HEK293 (cell line): ENCODE data around the gene AKR7A2.
A peak's percentile ranks its signal among the peaks of the same experiment; 100 is the strongest.

Experiments
- CTCF ChIA-PET: fragments of 350-600 bp; formaldehyde crosslinking; extraction: SDS; loops from one replicate; lab custom pipeline; 2021; ENCODE audit warnings: antibody characterized with exemption; lab: Yijun Ruan, JAX
- POLR2A ChIA-PET: fragments of 300-600 bp; formaldehyde crosslinking; extraction: SDS; loops from one replicate; lab custom pipeline; 2020; ENCODE audit warnings: antibody characterized with exemption, inconsistent platforms; lab: Yijun Ruan, JAX
- H3K27ac ChIP-seq: fragments of 200-500 bp; sonication (Bioruptor generic); 2 replicates; pipeline ENCODE4 v1.5.1; 2014; ENCODE audit warnings: low read depth, low read length, control low read depth, inconsistent platforms; ENCODE audit errors: extremely low read depth
- H3K36me3 ChIP-seq, 2 experiments: fragments of 200-500 bp in 1 of 2; sonication (Bioruptor generic) in 1 of 2; 1 replicate in 1 of 2; 2 replicates in 1 of 2; pipeline ENCODE4 v1.5.1; 2014 to 2017; ENCODE audit warnings: inconsistent platforms in 2 of 2, low read length in 2 of 2; ENCODE audit not compliant: control insufficient read depth in 2 of 2, insufficient read depth in 1 of 2
- H3K4me1 ChIP-seq: fragments of 200-500 bp; sonication (Bioruptor generic); 2 replicates; pipeline ENCODE4 v1.5.1; 2014; ENCODE audit warnings: mild to moderate bottlenecking, low read length, inconsistent platforms; ENCODE audit not compliant: control insufficient read depth, insufficient read depth
- H3K4me3 ChIP-seq: 2 replicates; pipeline ENCODE4 v1.5.1; 2011; ENCODE audit warnings: low read depth, mild to moderate bottlenecking, control low read depth, low read length, moderate library complexity
- H3K9me3 ChIP-seq: fragments of 200-500 bp; sonication (Bioruptor generic); 2 replicates; pipeline ENCODE4 v1.5.1; 2014; ENCODE audit warnings: low read depth, low read length, inconsistent platforms; ENCODE audit not compliant: control insufficient read depth, insufficient read depth
- SP2 ChIP-seq: fragments of 450-650 bp; formaldehyde crosslinking; IDR thresholded peaks from 2 replicates; pipeline ENCODE4 v1.5.1; 2016; ENCODE audit warnings: missing biosample characterization, missing genetic modification characterization
- WT1 ChIP-seq: fragments of 450-650 bp; formaldehyde crosslinking; IDR thresholded peaks from 2 replicates; pipeline ENCODE4 v1.5.1; 2016; ENCODE audit warnings: missing biosample characterization, missing genetic modification characterization
- ZBTB20 ChIP-seq: fragments of 450-650 bp; formaldehyde crosslinking; IDR thresholded peaks from 2 replicates; pipeline ENCODE4 v1.5.1; 2016; ENCODE audit warnings: missing biosample characterization, missing genetic modification characterization
- ZNF121 ChIP-seq: fragments of 450-650 bp; formaldehyde crosslinking; IDR thresholded peaks from 2 replicates; pipeline ENCODE4 v1.5.1; 2016; ENCODE audit warnings: missing biosample characterization, missing genetic modification characterization
- ZNF146 ChIP-seq: fragments of 450-650 bp; formaldehyde crosslinking; IDR thresholded peaks from 2 replicates; pipeline ENCODE4 v1.5.1; 2016; ENCODE audit warnings: missing biosample characterization, missing genetic modification characterization
- ZNF184 ChIP-seq: fragments of 450-650 bp; IDR thresholded peaks from 2 replicates; pipeline ENCODE4 v1.5.1; 2018; ENCODE audit warnings: missing biosample characterization, mild to moderate bottlenecking, missing genetic modification characterization
- ZNF214 ChIP-seq: fragments of 450-650 bp; formaldehyde crosslinking; IDR thresholded peaks from 2 replicates; pipeline ENCODE4 v1.5.1; 2017; ENCODE audit warnings: missing biosample characterization, mild to moderate bottlenecking, missing genetic modification characterization, borderline replicate concordance
- ZNF292 ChIP-seq: fragments of 450-650 bp; formaldehyde crosslinking; IDR thresholded peaks from 2 replicates; pipeline ENCODE4 v1.5.1; 2016; ENCODE audit warnings: low read depth, missing biosample characterization, missing genetic modification characterization, borderline replicate concordance
- ZNF350 ChIP-seq: fragments of 450-650 bp; formaldehyde crosslinking; IDR thresholded peaks from 2 replicates; pipeline ENCODE4 v1.5.0; 2017; ENCODE audit warnings: missing biosample characterization, mild to moderate bottlenecking, missing genetic modification characterization
- ZNF404 ChIP-seq: fragments of 450-650 bp; formaldehyde crosslinking; IDR thresholded peaks from 2 replicates; pipeline ENCODE4 v1.5.1; 2017; ENCODE audit warnings: missing biosample characterization, missing genetic modification characterization
- ZNF473 ChIP-seq: fragments of 450-650 bp; formaldehyde crosslinking; IDR thresholded peaks from 2 replicates; pipeline ENCODE4 v1.5.1; 2017; ENCODE audit warnings: missing biosample characterization, missing genetic modification characterization
- ZNF626 ChIP-seq: fragments of 450-650 bp; sonication (Bioruptor Pico); formaldehyde crosslinking; IDR thresholded peaks from 2 replicates; pipeline ENCODE4 v1.5.1; 2018; ENCODE audit warnings: missing biosample characterization, missing genetic modification characterization, inconsistent platforms
- ZNF660 ChIP-seq: fragments of 450-650 bp; IDR thresholded peaks from 2 replicates; pipeline ENCODE4 v1.5.1; 2018; ENCODE audit warnings: missing biosample characterization, mild to moderate bottlenecking, missing genetic modification characterization
- ZNF664 ChIP-seq: fragments of 450-650 bp; formaldehyde crosslinking; IDR thresholded peaks from 2 replicates; pipeline ENCODE4 v1.5.1; 2016; ENCODE audit warnings: missing biosample characterization, missing genetic modification characterization
- ZNF776 ChIP-seq: fragments of 450-650 bp; formaldehyde crosslinking; IDR thresholded peaks from 2 replicates; pipeline ENCODE4 v1.5.0; 2017; ENCODE audit warnings: missing biosample characterization, missing genetic modification characterization, borderline replicate concordance
- ZSCAN30 ChIP-seq: fragments of 450-650 bp; IDR thresholded peaks from 2 replicates; pipeline ENCODE4 v1.5.1; 2018; ENCODE audit warnings: missing biosample characterization, mild to moderate bottlenecking, missing genetic modification characterization, moderate library complexity
- TF ChIP-seq, protein P1 (sequence below): fragments of 450-650 bp; formaldehyde crosslinking; IDR thresholded peaks from 2 replicates; pipeline ENCODE4 v1.5.1; 2016; ENCODE audit warnings: missing biosample characterization, missing genetic modification characterization
- TF ChIP-seq, protein P2 (sequence below): fragments of 450-650 bp; formaldehyde crosslinking; IDR thresholded peaks from 2 replicates; pipeline ENCODE4 v1.5.1; 2016; ENCODE audit warnings: missing biosample characterization, missing genetic modification characterization
- TF ChIP-seq, protein P3 (sequence below): fragments of 450-650 bp; formaldehyde crosslinking; IDR thresholded peaks from 2 replicates; pipeline ENCODE4 v1.5.1; 2016; ENCODE audit warnings: missing biosample characterization, missing genetic modification characterization, low read depth
- TF ChIP-seq, protein P4 (sequence below): fragments of 450-650 bp; formaldehyde crosslinking; IDR thresholded peaks from 2 replicates; pipeline ENCODE4 v1.5.1; 2017; ENCODE audit warnings: missing biosample characterization, mild to moderate bottlenecking, missing genetic modification characterization, moderate library complexity

The AKR7A2 gene

DNA sequence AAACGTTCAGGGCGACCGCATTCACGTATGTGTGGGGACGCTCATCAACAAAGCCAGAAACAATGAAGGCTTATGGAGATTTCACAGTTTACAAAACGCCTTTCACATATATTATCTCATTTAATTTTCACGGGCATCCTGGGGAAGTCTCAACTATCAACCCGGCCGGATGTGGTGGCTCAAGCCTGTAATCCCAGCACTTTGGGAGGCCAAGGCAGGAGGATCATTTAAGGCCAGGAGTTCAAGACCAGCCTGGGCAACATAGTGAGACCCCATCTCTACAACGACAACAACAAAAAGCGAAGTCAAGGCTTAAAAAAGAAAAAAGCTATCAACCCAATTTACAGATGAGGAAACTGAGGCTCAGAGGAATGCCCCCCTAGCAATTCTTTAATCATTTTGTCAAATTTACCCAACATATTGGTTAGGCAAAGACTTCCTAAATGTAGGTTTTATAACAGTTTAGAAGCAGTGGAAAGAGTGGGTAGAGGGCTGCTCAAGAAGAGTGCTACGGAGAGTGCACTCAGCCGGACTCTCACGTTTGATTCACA is 28.5 kb upstream of the AKR7A2 start:
- H3K4me1 ChIP-seq, result no peaks in the 10 kb centered on the region
- H3K4me3 ChIP-seq, result no peak overlapping the region
- CTCF ChIA-PET, result interaction anchor here (0.6 to 1.8 kb wide), 4 partner anchors 9 to 320 kb away, joined by 3 to 8 read pairs (median 5); no protein-coding TSS in a partner anchor
- TF ChIP-seq ZNF660 (tag by site-specific recombination), result no peak
- no peak for TF ChIP-seq ZNF146 (tag by site-specific recombination)
- TF ChIP-seq ZNF664 (tag by site-specific recombination), result peak; percentile 72; the same call in 1 of the 2 replicates
- peak; percentile 79 for TF ChIP-seq ZNF121 (tag by site-specific recombination)
- peaks cover 0 to 55% of the 10 kb centered on the region in 2 experiments; a peak in 1 of 3 replicates for H3K36me3 ChIP-seq
- no peak overlapping the region for H3K27ac ChIP-seq
- H3K9me3 ChIP-seq, result no peaks in the 10 kb centered on the region
- POLR2A ChIA-PET, result no interaction called here

DNA sequence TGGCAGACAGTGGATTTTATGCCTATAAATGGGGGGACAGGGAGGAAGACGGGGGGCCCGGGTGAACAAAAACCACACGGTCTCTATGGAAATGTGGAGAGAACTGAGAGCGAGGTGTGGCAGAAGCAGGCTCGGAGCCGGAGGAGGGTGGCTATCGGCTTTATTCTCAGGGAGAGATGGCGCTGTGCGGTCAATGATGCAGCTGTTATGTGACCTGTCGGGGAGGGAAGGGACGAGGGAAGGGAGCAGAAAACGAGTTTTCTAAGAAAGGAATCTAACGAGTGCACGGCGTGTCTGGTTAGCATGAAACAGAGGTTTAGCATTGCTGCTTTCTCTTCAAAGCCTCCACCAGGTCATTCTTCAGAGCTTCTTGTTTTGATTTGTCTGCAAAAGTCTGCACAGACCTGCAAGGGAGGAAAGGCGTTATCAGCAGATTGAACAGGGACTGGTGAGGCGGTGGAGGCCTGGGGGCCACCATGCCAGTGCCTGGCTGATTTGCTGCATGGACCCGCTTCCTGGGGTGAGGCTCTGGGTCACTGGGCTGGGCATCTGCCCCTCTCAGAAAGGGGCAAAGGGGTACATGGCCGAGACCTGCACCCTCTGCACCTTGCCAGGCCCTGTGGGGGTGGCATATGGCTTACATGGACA is 27.4 kb upstream of the AKR7A2 start:
- peaks cover 0 to 44% of the 10 kb centered on the region in 2 experiments; a peak in 1 of 3 replicates for H3K36me3 ChIP-seq
- H3K4me1 ChIP-seq, result no peaks in the 10 kb centered on the region
- POLR2A ChIA-PET, result no interaction called here
- no peaks in the 10 kb centered on the region for H3K9me3 ChIP-seq
- no peak overlapping the region for H3K4me3 ChIP-seq
- TF ChIP-seq ZNF776 (tag by site-specific recombination) (no peak), ZNF350 (no peak), ZNF473 (tag by site-specific recombination) (no peak), ZNF184 (tag by site-specific recombination) (no peak), WT1 (tag by site-specific recombination) (no peak), ZSCAN30 (tag by site-specific recombination) (no peak), ZNF626 (no peak), ZNF214 (tag by site-specific recombination) (no peak), ZNF292 (tag by site-specific recombination) (no peak), SP2 (tag by site-specific recombination) (no peak), ZBTB20 (tag by site-specific recombination) (no peak), ZNF404 (tag by site-specific recombination) (no peak)
- TF ChIP-seq, protein P1, sequence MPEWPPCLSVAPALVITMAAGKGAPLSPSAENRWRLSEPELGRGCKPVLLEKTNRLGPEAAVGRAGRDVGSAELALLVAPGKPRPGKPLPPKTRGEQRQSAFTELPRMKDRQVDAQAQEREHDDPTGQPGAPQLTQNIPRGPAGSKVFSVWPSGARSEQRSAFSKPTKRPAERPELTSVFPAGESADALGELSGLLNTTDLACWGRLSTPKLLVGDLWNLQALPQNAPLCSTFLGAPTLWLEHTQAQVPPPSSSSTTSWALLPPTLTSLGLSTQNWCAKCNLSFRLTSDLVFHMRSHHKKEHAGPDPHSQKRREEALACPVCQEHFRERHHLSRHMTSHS, result no peak
- TF ChIP-seq, protein P2, sequence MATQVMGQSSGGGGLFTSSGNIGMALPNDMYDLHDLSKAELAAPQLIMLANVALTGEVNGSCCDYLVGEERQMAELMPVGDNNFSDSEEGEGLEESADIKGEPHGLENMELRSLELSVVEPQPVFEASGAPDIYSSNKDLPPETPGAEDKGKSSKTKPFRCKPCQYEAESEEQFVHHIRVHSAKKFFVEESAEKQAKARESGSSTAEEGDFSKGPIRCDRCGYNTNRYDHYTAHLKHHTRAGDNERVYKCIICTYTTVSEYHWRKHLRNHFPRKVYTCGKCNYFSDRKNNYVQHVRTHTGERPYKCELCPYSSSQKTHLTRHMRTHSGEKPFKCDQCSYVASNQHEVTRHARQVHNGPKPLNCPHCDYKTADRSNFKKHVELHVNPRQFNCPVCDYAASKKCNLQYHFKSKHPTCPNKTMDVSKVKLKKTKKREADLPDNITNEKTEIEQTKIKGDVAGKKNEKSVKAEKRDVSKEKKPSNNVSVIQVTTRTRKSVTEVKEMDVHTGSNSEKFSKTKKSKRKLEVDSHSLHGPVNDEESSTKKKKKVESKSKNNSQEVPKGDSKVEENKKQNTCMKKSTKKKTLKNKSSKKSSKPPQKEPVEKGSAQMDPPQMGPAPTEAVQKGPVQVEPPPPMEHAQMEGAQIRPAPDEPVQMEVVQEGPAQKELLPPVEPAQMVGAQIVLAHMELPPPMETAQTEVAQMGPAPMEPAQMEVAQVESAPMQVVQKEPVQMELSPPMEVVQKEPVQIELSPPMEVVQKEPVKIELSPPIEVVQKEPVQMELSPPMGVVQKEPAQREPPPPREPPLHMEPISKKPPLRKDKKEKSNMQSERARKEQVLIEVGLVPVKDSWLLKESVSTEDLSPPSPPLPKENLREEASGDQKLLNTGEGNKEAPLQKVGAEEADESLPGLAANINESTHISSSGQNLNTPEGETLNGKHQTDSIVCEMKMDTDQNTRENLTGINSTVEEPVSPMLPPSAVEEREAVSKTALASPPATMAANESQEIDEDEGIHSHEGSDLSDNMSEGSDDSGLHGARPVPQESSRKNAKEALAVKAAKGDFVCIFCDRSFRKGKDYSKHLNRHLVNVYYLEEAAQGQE (tag by site-specific recombination), result no peak
- TF ChIP-seq, protein P3, sequence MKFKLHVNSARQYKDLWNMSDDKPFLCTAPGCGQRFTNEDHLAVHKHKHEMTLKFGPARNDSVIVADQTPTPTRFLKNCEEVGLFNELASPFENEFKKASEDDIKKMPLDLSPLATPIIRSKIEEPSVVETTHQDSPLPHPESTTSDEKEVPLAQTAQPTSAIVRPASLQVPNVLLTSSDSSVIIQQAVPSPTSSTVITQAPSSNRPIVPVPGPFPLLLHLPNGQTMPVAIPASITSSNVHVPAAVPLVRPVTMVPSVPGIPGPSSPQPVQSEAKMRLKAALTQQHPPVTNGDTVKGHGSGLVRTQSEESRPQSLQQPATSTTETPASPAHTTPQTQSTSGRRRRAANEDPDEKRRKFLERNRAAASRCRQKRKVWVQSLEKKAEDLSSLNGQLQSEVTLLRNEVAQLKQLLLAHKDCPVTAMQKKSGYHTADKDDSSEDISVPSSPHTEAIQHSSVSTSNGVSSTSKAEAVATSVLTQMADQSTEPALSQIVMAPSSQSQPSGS (tag by site-specific recombination), result no peak
- TF ChIP-seq, protein P4, sequence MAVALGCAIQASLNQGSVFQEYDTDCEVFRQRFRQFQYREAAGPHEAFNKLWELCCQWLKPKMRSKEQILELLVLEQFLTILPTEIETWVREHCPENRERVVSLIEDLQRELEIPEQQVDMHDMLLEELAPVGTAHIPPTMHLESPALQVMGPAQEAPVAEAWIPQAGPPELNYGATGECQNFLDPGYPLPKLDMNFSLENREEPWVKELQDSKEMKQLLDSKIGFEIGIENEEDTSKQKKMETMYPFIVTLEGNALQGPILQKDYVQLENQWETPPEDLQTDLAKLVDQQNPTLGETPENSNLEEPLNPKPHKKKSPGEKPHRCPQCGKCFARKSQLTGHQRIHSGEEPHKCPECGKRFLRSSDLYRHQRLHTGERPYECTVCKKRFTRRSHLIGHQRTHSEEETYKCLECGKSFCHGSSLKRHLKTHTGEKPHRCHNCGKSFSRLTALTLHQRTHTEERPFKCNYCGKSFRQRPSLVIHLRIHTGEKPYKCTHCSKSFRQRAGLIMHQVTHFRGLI (tag by site-specific recombination), result no peak
- H3K27ac ChIP-seq, result no peak overlapping the region
- CTCF ChIA-PET, result interaction anchor here (1.1 kb wide), 1 partner anchor 315 kb away, joined by 3 read pairs; no protein-coding TSS in a partner anchor
